Activated B cell treated with CpG ODN at 0.5 μM for 24 hours (primary cell): ENCODE measurements around the gene DOCK1. TPM values are rescaled to one million over a fixed set of nuclear protein-coding genes. Genes with fewer than 3 reads are reported as not detected.

Source experiments
- ATAC-seq: fragments of 200-7000 bp; cut with Tn5 transposase; one replicate; pipeline ENCODE4 v1.10.0; 2021; ENCODE audit warnings: low read depth, mild to moderate bottlenecking, moderate library complexity
- CTCF ChIA-PET: fragments of 350-600 bp; sonication (Branson Sonifier 250); formaldehyde crosslinking; loops from one replicate; lab custom pipeline; 2021; ENCODE audit warnings: antibody characterized with exemption; lab: Charles Lee
- POLR2A ChIA-PET: fragments of 350-600 bp; sonication (Branson Sonifier 250); formaldehyde crosslinking; loops from one replicate; lab custom pipeline; 2021; ENCODE audit warnings: antibody characterized with exemption; lab: Charles Lee
- DNase-seq: peaks from one replicate; pipeline ENCODE4 v3.0.0; 2022
- H3K27ac Mint-ChIP-seq: one replicate; pipeline ENCODE4 v1.8.0; 2020; ENCODE audit warnings: mixed read lengths
- H3K27me3 Mint-ChIP-seq: one replicate; pipeline ENCODE4 v1.8.0; 2021; ENCODE audit warnings: mixed read lengths
- H3K36me3 Mint-ChIP-seq: one replicate; pipeline ENCODE4 v1.8.0; 2021; ENCODE audit warnings: low read depth, mixed read lengths
- H3K4me1 Mint-ChIP-seq: one replicate; pipeline ENCODE4 v1.8.0; 2021; ENCODE audit warnings: mixed read lengths
- H3K4me3 Mint-ChIP-seq: one replicate; pipeline ENCODE4 v1.8.0; 2020; ENCODE audit warnings: mild to moderate bottlenecking, mixed read lengths
- H3K9me3 Mint-ChIP-seq: one replicate; pipeline ENCODE4 v1.8.0; 2020; ENCODE audit warnings: mixed read lengths
- intact Hi-C: fragments of 100-400 bp; cut with micrococcal nuclease; formaldehyde crosslinking; loops from one replicate; pipeline ENCODE4 v1.15.1; 2024
- total RNA-seq: library from RNA; stranded (reverse); gene quantifications from 2 replicates; pipeline ENCODE4 v1.2.3, GENCODE V29; 2022
- TF ChIP-seq, protein P1 (sequence below): fragments of 200-600 bp; IDR thresholded peaks from one replicate; pipeline ENCODE4 v1.8.0; 2022; ENCODE audit warnings: antibody characterized with exemption, mild to moderate bottlenecking

Gene DOCK1
- total RNA-seq, 1 donor from 2014 or later, result not detected

DNA sequence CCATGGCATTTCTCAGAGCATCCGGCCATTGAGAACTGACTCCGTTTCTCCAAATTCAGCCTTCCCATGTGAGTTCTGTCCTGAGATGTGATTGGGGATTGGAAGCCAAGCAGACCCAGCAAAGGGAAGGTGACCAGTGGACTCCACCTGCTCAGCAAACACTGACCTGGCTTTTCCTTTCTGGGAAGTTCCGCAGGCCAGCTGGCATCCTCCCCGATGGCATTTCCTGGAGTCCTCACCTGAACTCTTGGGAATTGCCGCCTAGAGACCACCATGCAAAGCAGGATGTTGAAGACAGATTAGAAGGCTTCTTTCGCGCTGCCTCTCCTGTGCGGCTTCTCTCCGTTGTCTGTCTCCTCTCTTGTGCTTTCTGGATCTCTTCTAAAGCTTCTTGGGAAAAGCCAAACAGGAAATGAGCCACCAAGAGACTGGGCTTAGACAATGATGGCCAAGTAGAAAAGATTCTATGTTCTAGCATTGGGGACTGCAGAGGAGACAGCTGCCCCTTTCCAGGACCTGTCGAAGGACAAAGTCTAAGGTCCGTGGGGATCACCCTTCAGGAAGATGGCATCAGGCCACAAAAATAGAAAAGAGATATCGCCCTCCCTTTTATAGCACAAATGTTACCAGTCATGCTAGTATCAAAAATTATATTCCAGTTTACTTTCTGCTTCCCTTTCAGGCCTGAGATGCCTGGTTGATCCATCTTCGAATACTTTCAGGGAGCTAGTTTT is 394.9 kb downstream of the DOCK1 start:
- no peaks in the 10 kb centered on the region for H3K27me3 Mint-ChIP-seq
- DNase-seq, result no peak
- TF ChIP-seq, protein P1, sequence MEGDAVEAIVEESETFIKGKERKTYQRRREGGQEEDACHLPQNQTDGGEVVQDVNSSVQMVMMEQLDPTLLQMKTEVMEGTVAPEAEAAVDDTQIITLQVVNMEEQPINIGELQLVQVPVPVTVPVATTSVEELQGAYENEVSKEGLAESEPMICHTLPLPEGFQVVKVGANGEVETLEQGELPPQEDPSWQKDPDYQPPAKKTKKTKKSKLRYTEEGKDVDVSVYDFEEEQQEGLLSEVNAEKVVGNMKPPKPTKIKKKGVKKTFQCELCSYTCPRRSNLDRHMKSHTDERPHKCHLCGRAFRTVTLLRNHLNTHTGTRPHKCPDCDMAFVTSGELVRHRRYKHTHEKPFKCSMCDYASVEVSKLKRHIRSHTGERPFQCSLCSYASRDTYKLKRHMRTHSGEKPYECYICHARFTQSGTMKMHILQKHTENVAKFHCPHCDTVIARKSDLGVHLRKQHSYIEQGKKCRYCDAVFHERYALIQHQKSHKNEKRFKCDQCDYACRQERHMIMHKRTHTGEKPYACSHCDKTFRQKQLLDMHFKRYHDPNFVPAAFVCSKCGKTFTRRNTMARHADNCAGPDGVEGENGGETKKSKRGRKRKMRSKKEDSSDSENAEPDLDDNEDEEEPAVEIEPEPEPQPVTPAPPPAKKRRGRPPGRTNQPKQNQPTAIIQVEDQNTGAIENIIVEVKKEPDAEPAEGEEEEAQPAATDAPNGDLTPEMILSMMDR, result no peak
- H3K9me3 Mint-ChIP-seq, result no peaks in the 10 kb centered on the region
- ChIA-PET CTCF (no interaction called here), POLR2A (no interaction called here)
- intact Hi-C loops, result no loop called here
- no peaks in the 10 kb centered on the region for H3K4me1 Mint-ChIP-seq
- H3K36me3 Mint-ChIP-seq, result no peaks in the 10 kb centered on the region
- no peak overlapping the region for H3K27ac Mint-ChIP-seq
- no peak for ATAC-seq
- no peak overlapping the region for H3K4me3 Mint-ChIP-seq

DNA sequence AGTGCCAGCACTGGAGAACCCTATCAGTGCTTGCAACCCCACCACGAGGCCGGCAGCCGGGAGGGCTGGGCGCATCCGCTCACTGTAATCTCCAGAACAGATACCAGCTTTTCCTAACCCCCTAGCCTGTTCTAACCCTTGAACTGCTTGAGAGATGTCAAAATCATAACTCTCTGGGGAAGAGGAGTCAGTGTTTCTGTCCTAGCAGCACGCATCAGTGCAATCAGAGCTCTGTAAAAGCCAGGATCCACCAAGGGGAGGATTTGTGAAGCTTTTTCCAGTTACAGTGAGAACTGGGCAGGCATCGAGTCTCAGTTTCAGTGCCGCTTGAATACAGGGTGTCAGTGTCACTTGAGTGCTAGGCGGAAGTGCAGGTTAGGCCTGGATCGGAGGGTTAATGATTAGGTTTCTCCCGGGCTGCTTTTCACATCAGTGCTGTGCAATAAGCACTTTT is 395.7 kb downstream of the DOCK1 start:
- TF ChIP-seq, protein P1, result no peak
- DNase-seq (no peak), ATAC-seq (no peak)
- intact Hi-C loops, result no loop called here
- no peak overlapping the region for H3K27ac Mint-ChIP-seq
- no peak overlapping the region for H3K4me3 Mint-ChIP-seq
- no peaks in the 10 kb centered on the region for H3K27me3 Mint-ChIP-seq
- no peaks in the 10 kb centered on the region for H3K9me3 Mint-ChIP-seq
- POLR2A ChIA-PET, result no interaction called here
- CTCF ChIA-PET, result no interaction called here
- no peaks in the 10 kb centered on the region for H3K36me3 Mint-ChIP-seq
- no peaks in the 10 kb centered on the region for H3K4me1 Mint-ChIP-seq

DNA sequence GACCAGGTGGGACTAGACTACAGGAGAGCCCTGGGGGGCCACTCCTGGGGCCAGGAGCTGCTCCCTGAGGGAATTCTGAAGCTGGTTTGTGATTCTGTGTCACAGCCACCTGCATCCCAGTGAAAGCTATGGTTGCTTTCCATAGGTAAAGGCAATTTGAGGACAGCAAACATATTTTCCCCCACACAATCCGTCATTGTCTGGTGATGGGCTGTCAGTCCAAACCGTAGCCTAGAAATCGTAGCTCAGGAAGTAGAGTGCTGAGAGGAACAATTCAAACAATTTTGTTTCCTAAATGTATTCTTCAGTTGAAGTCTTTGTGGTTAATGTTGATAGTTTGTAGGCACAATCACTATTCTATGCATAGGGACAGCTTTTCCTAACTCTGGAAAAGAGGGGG is 397.1 kb downstream of the DOCK1 start:
- TF ChIP-seq, protein P1, result no peak
- ATAC-seq, result no peak
- Mint-ChIP-seq H3K9me3 (peaks cover 2% of the 10 kb centered on the region), H3K27me3 (no peaks in the 10 kb centered on the region), H3K36me3 (no peaks in the 10 kb centered on the region), H3K4me3 (no peak overlapping the region), H3K27ac (no peak overlapping the region), H3K4me1 (no peaks in the 10 kb centered on the region)
- ChIA-PET POLR2A (no interaction called here), CTCF (no interaction called here)
- DNase-seq, result no peak
- intact Hi-C loops, result no loop called here

DNA sequence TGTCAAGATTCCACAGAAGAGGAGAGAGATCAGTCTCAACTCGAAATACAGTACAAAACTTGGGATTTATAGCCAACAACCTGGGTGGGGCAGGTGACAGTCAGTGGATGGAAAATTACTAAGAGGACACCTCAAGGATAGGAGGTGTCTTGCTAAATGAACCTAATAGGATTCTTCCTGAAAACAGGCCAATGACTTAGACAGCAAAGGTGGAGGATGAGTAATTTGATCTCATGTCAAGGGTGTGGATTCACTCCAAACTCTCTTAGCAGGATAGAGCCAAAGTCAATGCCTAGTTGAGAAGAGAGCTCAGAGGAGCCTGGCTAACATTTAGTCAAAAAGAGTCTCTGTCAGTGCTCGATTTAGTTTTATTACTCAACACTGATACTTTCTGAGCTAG is 397.9 kb downstream of the DOCK1 start:
- ChIA-PET POLR2A (no interaction called here), CTCF (no interaction called here)
- Mint-ChIP-seq H3K4me1 (no peaks in the 10 kb centered on the region), H3K4me3 (no peak overlapping the region), H3K27ac (no peak overlapping the region), H3K9me3 (peaks cover 2% of the 10 kb centered on the region), H3K27me3 (no peaks in the 10 kb centered on the region), H3K36me3 (no peaks in the 10 kb centered on the region)
- ATAC-seq (no peak), DNase-seq (no peak)
- TF ChIP-seq, protein P1, result no peak
- intact Hi-C loops, result no loop called here

DNA sequence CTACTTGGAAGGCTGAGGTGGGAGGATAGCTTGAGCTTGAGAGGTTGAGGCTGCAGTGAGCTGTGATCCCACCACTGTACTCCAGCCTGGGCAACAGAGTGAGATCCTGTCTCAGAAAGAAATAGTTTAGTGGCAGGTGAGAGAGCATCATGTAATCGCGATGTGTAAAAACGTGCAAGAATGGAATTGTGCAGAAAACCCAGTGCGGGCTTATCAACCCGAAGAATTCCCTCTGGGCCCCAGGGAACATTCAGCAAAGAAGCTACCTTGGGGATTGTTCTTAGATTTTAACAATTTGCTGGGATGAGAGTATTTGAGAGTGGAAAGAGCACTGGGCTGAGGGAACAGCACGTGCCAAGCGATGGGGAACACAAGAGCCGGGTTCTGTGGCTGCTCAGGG is 398.5 kb downstream of the DOCK1 start:
- ATAC-seq (no peak), DNase-seq (no peak)
- TF ChIP-seq, protein P1, result no peak
- POLR2A ChIA-PET, result no interaction called here
- intact Hi-C loops, result no loop called here
- CTCF ChIA-PET, result no interaction called here
- no peaks in the 10 kb centered on the region for H3K36me3 Mint-ChIP-seq
- H3K9me3 Mint-ChIP-seq, result peaks cover 2% of the 10 kb centered on the region
- no peak overlapping the region for H3K27ac Mint-ChIP-seq
- no peak overlapping the region for H3K4me3 Mint-ChIP-seq
- H3K4me1 Mint-ChIP-seq, result no peaks in the 10 kb centered on the region
- no peaks in the 10 kb centered on the region for H3K27me3 Mint-ChIP-seq
